Smooth muscle cell of the brain vasculature (primary cell): ENCODE measurements around the gene SHISA6.

ENCODE experiments used
- DNase-seq: peaks from one replicate; pipeline ENCODE4 v3.0.0-alpha.2; 2012; ENCODE audit warnings: low read depth, low spot score

The SHISA6 gene

GRCh38 chr17:11515901-11516300 is 274.9 kb downstream of the SHISA6 start:
- DNase-seq = no peak

GRCh38 chr17:11535231-11535630 is 294.2 kb downstream of the SHISA6 start:
- DNase-seq = no peak

GRCh38 chr17:11538366-11538765 is 297.4 kb downstream of the SHISA6 start:
- DNase-seq = no peak

GRCh38 chr17:11539637-11540036 is 298.6 kb downstream of the SHISA6 start:
- DNase-seq = no peak

GRCh38 chr17:11545002-11545401 is 304.0 kb downstream of the SHISA6 start:
- no peak for DNase-seq

DNA sequence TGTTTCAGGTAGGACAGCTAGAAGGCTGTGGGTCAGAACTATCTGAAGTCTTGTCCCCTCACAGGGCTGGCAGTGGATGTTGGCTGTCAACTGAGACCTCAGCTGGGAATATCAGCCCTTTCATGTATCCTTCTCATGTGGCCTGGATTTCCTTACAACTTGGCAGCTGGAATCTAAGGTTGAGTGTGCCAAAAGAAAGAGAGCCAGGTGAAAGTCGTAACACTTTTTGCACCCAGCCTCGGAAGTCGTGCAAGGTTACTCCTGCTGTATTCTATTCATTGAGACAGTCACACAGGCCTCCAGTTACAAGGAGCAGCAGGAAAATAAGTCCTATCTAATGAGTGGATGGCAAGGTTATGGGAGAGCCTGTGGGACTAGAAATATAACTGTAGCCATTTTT is 304.7 kb downstream of the SHISA6 start:
- DNase-seq = no peak

- DNase-seq = no peak
Measured at GRCh38 chr17:11547853-11548252, 306.8 kb downstream of the SHISA6 start.

DNA sequence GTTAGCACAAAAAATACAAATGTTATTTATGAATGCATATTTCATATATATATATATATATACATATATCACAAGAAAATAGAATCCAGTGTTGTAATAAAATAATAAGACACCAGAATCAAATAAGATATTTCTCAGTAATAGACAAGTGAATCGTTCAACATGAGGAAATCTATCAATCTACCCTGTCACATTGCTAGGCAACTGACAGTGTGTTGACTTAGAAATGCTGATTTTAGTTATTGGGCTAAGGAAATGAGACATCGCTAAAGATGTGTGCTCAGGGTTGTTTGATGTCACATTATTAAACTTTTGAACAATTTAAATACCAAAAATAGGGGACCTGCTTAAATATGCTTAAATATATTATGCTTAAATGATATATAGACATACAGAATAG is 307.4 kb downstream of the SHISA6 start:
- DNase-seq = no peak

GRCh38 chr17:11550431-11550830 is 309.4 kb downstream of the SHISA6 start:
- DNase-seq = no peak

DNA sequence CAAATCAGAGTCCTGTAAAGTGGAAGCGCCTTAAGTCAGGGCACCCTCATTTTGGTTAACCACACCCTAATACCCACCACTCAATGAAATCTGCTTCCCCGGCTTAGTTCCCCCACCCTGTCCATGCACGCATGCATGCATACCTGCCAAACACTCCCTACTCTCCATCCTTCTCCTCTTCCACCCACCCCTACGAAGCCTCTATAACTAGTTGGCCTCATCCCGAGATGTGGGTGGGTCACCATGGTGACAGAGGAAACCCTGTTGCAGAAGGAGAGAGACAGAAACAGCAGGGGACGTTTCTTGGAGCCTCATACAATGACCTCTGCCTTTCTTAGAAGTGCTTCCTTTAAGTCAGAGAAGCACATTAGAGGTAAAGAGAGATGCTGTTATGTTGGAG is 310.4 kb downstream of the SHISA6 start:
- no peak for DNase-seq

- DNase-seq = no peak
Measured at GRCh38 chr17:11553135-11553534, 312.1 kb downstream of the SHISA6 start.

- no peak for DNase-seq
Measured at GRCh38 chr17:11554042-11554441, 313.0 kb downstream of the SHISA6 start.

DNA sequence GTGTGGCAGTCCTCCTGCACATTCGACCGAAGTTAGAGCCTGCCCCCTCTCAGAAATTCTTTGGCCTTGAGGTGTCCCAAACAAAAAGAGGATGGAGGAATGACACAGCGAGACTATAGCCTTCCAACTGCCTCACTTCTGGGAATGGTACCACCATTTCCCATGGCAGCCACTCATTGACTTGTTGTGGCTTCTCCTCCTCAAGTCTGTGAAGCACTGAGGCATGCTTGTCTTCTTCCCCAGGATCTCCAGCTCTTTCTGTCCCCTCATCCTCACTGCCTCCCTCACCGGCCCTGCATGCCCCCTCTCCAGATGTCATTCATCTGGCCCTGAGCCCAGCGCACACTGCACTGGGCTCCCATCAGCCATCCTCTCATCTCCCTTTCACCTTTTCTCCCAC is 313.5 kb downstream of the SHISA6 start:
- DNase-seq = no peak

DNA sequence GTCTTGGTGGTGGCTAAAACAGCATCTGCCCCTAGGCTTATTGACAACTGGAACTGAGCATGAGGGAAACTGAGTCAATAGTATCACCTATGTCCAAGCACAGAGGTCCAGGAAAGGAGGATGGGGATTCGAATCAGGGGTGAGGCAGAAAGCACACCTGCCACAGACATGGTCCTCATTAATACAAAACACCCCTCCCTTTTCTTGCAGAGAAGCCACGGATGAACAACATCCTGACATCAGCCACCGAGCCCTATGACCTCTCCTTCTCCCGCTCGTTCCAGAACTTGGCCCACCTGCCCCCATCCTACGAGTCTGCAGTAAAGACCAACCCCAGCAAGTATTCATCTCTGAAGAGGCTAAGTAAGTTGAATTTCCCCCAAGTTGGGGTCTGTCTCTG is 314.5 kb downstream of the SHISA6 start:
- DNase-seq = no peak

- DNase-seq = no peak
Measured at GRCh38 chr17:11557727-11558452, 316.9 kb downstream of the SHISA6 start.

- DNase-seq = no peak
Measured at GRCh38 chr17:11558681-11559234, 317.7 kb downstream of the SHISA6 start.

- DNase-seq = no peak
Measured at GRCh38 chr17:11559601-11560000, 318.6 kb downstream of the SHISA6 start.

- no peak for DNase-seq
Measured at GRCh38 chr17:11561281-11561680, 320.3 kb downstream of the SHISA6 start.

DNA sequence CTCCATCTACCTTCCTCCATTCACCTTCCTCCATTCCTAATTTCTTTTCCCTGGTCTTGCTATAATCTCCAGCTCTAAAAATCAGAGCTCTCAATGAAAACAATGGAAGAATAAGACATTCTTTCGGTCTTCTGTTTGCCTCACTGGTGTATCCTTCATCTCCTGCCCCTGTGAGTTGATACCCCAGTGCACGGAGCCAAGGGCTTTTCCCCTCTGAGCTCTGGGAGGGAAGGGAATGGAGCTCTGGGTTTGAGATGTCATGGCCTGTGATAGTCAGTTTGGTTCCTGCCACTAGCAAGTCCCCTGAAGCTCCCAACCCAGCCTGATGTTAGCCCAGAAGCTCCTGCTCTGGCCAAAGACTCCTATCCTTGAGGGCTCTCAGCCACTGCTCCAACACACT is 320.7 kb downstream of the SHISA6 start:
- DNase-seq = no peak

- DNase-seq = no peak
Measured at GRCh38 chr17:11564589-11565380, 323.8 kb downstream of the SHISA6 start.

- no peak for DNase-seq
Measured at GRCh38 chr17:11565591-11565990, 324.6 kb downstream of the SHISA6 start.

DNA sequence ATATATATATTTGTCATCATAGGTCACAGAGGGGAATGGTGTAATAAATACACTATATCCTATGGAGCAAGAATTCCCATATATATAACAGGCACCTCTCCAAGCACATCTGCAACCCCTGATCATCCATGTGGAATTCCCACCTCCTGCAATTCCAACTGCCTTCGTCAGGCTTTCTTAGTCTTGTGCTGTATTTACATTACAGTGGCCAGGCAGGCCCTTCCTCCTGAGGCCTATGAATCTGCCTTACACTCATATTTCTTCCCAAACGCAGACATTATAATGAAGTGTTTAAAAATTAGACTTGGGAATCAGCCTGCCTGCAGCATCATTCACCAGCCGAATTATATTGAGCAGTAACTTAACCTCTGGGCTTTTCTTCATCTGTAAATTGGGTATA is 338.0 kb downstream of the SHISA6 start:
- no peak for DNase-seq

DNA sequence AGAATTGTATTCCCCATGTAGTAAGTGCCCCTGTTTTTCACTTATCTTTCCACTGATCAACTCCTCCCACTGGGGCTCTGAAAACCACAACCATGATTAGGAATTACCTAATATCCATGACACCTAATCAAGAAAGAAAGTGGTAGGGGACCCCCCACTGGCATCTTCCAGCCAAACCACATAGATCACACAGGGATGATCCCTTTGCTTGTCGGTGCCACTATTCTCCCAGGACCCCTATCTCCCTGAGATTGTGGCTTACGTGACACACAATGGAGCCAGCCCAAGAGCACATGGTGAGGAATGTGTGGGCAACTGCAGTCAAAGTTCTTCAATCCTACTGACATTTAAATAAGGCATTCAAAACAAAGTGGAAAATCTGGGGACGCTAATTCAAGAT is 339.7 kb downstream of the SHISA6 start:
- DNase-seq = no peak
